ENCODE measurements around the gene C5. TPM values are rescaled to one million over a fixed set of nuclear protein-coding genes. Genes with fewer than 3 reads are reported as not detected.

The C5 gene
- total RNA-seq, 2 donors from 2014 or later = 3.5 to 11.1 TPM

- Histone ChIP-seq H3K9me3 (no peaks in the 10 kb centered on the region), H3K27me3 (replicated peaks; ENCODE audit: insufficient read depth) (no peaks in the 10 kb centered on the region), H3K4me1 (replicated peaks) (no peaks in the 10 kb centered on the region), H3K27ac (peak overlapping the region; percentile 49 to 57), H3K36me3 (no peaks in the 10 kb centered on the region), H3K4me3 (no peak overlapping the region)
- intact Hi-C loops (cut with DNase I) = no loop called here
- DNase-seq (ENCODE audit: low spot score) = no peak
- TF ChIP-seq POLR2AphosphoS5 (IDR thresholded peaks at IDR 0.05) (no peak), POLR2A (IDR thresholded peaks at IDR 0.05) (no peak), CTCF (IDR thresholded peaks at IDR 0.05) (no peak)
- 76% methylated on average over 20 of the region's 20 CpGs for WGBS
Measured at GRCh38 chr9:120918931-120919842, 130.9 kb downstream of the C5 start.

- no peak for DNase-seq (ENCODE audit: low spot score)
- Histone ChIP-seq H3K27me3 (replicated peaks; ENCODE audit: insufficient read depth) (no peaks in the 10 kb centered on the region), H3K9me3 (no peaks in the 10 kb centered on the region), H3K27ac (peak overlapping the region; percentile 57 to 75), H3K4me3 (no peak overlapping the region), H3K4me1 (replicated peaks) (no peaks in the 10 kb centered on the region), H3K36me3 (no peaks in the 10 kb centered on the region)
- intact Hi-C loops (cut with DNase I) = loop anchor here (2.0 kb wide), 1 partner anchor 27 kb away; no protein-coding TSS in a partner anchor
- WGBS = 96% methylated on average over 4 of the region's 4 CpGs
- TF ChIP-seq POLR2A (IDR thresholded peaks at IDR 0.05) (no peak), POLR2AphosphoS5 (IDR thresholded peaks at IDR 0.05) (no peak), CTCF (IDR thresholded peaks at IDR 0.05) (no peak)
Measured at GRCh38 chr9:120917929-120918762, 131.9 kb downstream of the C5 start.

DNA sequence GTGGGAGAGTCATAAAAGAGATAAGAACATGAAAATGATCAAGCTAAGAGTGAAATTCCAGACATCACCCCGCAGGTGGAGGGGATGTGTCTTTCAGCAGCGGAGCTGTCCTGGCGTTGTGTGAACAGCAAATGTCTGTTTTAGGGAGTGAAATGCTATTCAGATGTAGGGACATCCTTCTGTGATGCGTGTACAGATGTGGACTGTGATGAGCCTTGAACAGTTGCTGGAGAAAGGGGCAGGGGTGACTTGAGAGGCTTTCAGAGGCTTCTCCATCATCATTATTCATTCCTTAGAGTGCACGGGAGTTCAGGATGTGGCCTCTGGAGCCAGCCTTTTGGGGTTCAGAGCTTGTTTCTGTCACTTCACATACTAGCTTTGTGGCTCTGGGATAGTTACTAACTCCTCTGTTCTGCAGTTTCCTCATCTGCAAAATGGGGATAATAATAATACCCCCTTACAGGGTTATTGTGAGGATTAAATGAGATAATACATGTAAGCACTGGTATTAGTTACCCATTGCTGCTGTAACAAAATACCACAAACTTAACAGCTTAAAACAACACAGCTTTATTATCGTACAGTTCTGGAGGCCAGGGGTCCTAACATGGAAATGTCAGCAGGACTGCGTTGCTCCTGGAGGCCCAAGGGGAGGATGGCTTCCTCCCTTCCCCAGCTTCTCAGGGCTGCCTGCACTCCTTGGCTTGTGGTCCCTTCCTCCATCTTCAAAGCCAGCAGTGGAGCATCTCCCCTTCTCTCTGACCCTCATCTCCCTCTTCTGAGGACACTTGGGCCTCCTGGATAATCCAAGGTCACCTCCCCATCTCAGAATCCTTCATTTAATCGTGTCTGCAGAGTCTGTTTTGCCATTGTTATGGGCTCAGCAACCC lies 132.8 kb downstream of the C5 start:
- DNase-seq (ENCODE audit: low spot score) = no peak
- WGBS = 82% methylated on average over 8 of the region's 8 CpGs
- H3K4me3 ChIP-seq = no peak overlapping the region
- no peaks in the 10 kb centered on the region for H3K27me3 ChIP-seq (replicated peaks; ENCODE audit: insufficient read depth)
- intact Hi-C loops (cut with DNase I) = loop anchor here (2.0 kb wide), 1 partner anchor 26 kb away; no protein-coding TSS in a partner anchor
- H3K36me3 ChIP-seq = no peaks in the 10 kb centered on the region
- H3K9me3 ChIP-seq = no peaks in the 10 kb centered on the region
- H3K27ac ChIP-seq = peak overlapping the region; percentile 50 to 75
- H3K4me1 ChIP-seq (replicated peaks) = no peaks in the 10 kb centered on the region
- TF ChIP-seq POLR2A (IDR thresholded peaks at IDR 0.05) = no peak
- no peak for TF ChIP-seq POLR2AphosphoS5 (IDR thresholded peaks at IDR 0.05)
- no peak for TF ChIP-seq CTCF (IDR thresholded peaks at IDR 0.05)

- Histone ChIP-seq H3K27me3 (replicated peaks; ENCODE audit: insufficient read depth) (no peaks in the 10 kb centered on the region), H3K4me3 (no peak overlapping the region), H3K9me3 (no peaks in the 10 kb centered on the region), H3K27ac (peak overlapping the region; percentile 50 to 75), H3K4me1 (replicated peaks) (no peaks in the 10 kb centered on the region), H3K36me3 (no peaks in the 10 kb centered on the region)
- TF ChIP-seq POLR2AphosphoS5 (IDR thresholded peaks at IDR 0.05) (peak; percentile 88), POLR2A (IDR thresholded peaks at IDR 0.05) (no peak), CTCF (IDR thresholded peaks at IDR 0.05) (peak in 3 of 4 experiments; percentile 31 to 56 (median 33))
- 2% methylated on average over 3 of the region's 3 CpGs for WGBS
- intact Hi-C loops (cut with DNase I) = loop anchor here (2.0 kb wide), 1 partner anchor 26 kb away; no protein-coding TSS in a partner anchor
- DNase-seq (ENCODE audit: low spot score) = peak; percentile 87
Measured at GRCh38 chr9:120916588-120916987, 133.5 kb downstream of the C5 start.
